ENCODE measurements around the gene TMEM61. TPM values are rescaled to one million over a fixed set of nuclear protein-coding genes. Genes with fewer than 3 reads are reported as not detected.
A peak's percentile ranks its signal among the peaks of the same experiment; 100 is the strongest.

TMEM61 gene
- total RNA-seq, 1 experiment from 2014 or later = 1.0 TPM

- DNase-seq = peak; percentile 82
- H3K27me3 ChIP-seq (ENCODE audit: control insufficient read depth, insufficient read depth, low read length) = peaks cover 39% of the 10 kb centered on the region
Observed at GRCh38 chr1:55040083-55040932, 59.9 kb downstream of the TMEM61 start.

GRCh38 chr1:55040933-55041494 is 60.6 kb downstream of the TMEM61 start:
- DNase-seq = no peak
- Histone ChIP-seq H3K4me3 (ENCODE audit: insufficient read depth, low read depth, low read length) (peak overlapping the region; percentile 67; the same call in 1 of the 2 replicates), H3K27me3 (ENCODE audit: control insufficient read depth, insufficient read depth, low read length) (peaks cover 39% of the 10 kb centered on the region), H3K36me3 (replicated peaks; ENCODE audit: control insufficient read depth, insufficient read depth, low read length) (no peaks in the 10 kb centered on the region; the same call in 1 of the 2 replicates)

More at GRCh38 chr1:55040083-55040932, 59.9 kb downstream of the TMEM61 start:
- Histone ChIP-seq H3K4me3 (ENCODE audit: insufficient read depth, low read depth, low read length) (peak overlapping the region; percentile 67), H3K36me3 (replicated peaks; ENCODE audit: control insufficient read depth, insufficient read depth, low read length) (no peaks in the 10 kb centered on the region; the same call in 1 of the 2 replicates)

GRCh38 chr1:55041613-55042012 is 61.2 kb downstream of the TMEM61 start:
- DNase-seq = no peak
- H3K36me3 ChIP-seq (replicated peaks; ENCODE audit: control insufficient read depth, insufficient read depth, low read length) = no peaks in the 10 kb centered on the region; the same call in 1 of the 2 replicates
- H3K27me3 ChIP-seq (ENCODE audit: control insufficient read depth, insufficient read depth, low read length) = peaks cover 39% of the 10 kb centered on the region
- H3K4me3 ChIP-seq (ENCODE audit: insufficient read depth, low read depth, low read length) = no peak overlapping the region

Other genes with a start within 250 kb of the TMEM61 start
- gene PARS2, start 216.1 kb upstream of the TMEM61 start, total RNA-seq (2014; rRNA removed; shearing (Covaris generic)) = 25.2 and 27.9 TPM in 2 replicates
- 0.92 and 1.2 TPM in 2 replicates for gene TTC22, start 179.3 kb upstream of the TMEM61 start, total RNA-seq (2014; rRNA removed; shearing (Covaris generic))
- gene DHCR24, start 93.4 kb upstream of the TMEM61 start, total RNA-seq (2014; rRNA removed; shearing (Covaris generic)) = 278 and 349 TPM in 2 replicates
- gene BSND, start 18.3 kb downstream of the TMEM61 start, total RNA-seq (2014; rRNA removed; shearing (Covaris generic)) = 0.30 and 0.62 TPM in 2 replicates
- 103 and 171 TPM in 2 replicates for gene PCSK9, start 58.9 kb downstream of the TMEM61 start, total RNA-seq (2014; rRNA removed; shearing (Covaris generic))
- gene USP24, start 234.7 kb downstream of the TMEM61 start, total RNA-seq (2014; rRNA removed; shearing (Covaris generic)) = 32.9 and 50.5 TPM in 2 replicates

Measured in H7 (cell line).